Measurements from ENCODE around the gene BRD1. TPM values are rescaled to one million over a fixed set of nuclear protein-coding genes. Genes with fewer than 3 reads are reported as not detected.

BRD1 gene
- total RNA-seq, 1 donor from 2014 or later = 35.1 TPM

DNA sequence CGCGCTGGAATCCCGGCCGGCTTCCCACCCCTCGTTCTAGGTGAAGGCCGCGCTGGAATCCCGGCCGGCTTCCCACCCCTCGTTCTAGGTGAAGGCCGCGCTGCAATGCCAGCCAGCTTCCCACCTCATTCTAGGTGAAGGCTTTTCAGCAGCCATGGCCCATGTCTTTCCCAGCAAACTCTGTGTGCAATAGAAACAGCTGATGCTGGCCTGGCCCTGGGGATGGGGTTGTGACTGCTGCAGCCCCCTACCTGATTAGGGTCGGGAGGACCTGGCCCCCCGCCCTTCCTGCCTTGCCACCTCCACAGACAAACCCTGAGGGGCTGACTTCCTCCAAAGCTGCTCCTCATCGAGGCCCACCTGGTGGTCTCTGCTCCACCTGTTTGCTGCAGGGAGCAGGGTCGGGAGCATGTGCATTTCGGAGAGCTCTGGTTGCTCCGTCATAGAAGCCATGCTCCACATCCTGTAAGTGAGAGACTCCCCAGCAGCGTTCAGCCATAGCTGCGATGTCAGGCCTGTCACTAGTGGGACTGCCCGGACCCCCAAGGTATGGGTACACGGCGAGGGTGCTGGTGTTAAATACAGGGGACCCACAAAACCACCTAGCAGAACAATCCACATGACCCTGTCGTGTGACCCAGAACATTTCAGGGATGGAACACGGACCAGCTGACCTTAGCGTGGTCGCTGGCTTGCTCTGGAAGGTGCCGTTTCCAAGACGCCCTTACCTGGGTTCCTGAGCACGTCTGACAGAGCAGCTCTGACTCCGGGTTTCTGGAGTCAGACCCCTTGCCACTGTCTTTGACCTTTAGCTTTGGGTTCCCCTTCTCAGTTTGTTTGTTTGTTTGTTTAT lies 29.3 kb upstream of the BRD1 start:
- no peak overlapping the region for H3K27ac ChIP-seq
- H3K27me3 ChIP-seq = no peaks in the 10 kb centered on the region
- H3K4me3 ChIP-seq = no peak overlapping the region
- no peak for DNase-seq (ENCODE audit: extremely low spot score in 2 of 2)
- H3K4me1 ChIP-seq = peaks cover 14% of the 10 kb centered on the region
- no peaks in the 10 kb centered on the region for H3K9me3 ChIP-seq
- no peak for TF ChIP-seq POLR2A (IDR thresholded peaks at IDR 0.05)
- TF ChIP-seq POLR2AphosphoS5 (IDR thresholded peaks at IDR 0.05; ENCODE audit: insufficient read depth in 1 of 2, low read depth in 1 of 2) = no peak
- TF ChIP-seq, protein P1, sequence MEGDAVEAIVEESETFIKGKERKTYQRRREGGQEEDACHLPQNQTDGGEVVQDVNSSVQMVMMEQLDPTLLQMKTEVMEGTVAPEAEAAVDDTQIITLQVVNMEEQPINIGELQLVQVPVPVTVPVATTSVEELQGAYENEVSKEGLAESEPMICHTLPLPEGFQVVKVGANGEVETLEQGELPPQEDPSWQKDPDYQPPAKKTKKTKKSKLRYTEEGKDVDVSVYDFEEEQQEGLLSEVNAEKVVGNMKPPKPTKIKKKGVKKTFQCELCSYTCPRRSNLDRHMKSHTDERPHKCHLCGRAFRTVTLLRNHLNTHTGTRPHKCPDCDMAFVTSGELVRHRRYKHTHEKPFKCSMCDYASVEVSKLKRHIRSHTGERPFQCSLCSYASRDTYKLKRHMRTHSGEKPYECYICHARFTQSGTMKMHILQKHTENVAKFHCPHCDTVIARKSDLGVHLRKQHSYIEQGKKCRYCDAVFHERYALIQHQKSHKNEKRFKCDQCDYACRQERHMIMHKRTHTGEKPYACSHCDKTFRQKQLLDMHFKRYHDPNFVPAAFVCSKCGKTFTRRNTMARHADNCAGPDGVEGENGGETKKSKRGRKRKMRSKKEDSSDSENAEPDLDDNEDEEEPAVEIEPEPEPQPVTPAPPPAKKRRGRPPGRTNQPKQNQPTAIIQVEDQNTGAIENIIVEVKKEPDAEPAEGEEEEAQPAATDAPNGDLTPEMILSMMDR (IDR thresholded peaks at IDR 0.05) = no peak
- H3K36me3 ChIP-seq = no peaks in the 10 kb centered on the region
- intact Hi-C loops (cut with DNase I) = no loop called here

DNA sequence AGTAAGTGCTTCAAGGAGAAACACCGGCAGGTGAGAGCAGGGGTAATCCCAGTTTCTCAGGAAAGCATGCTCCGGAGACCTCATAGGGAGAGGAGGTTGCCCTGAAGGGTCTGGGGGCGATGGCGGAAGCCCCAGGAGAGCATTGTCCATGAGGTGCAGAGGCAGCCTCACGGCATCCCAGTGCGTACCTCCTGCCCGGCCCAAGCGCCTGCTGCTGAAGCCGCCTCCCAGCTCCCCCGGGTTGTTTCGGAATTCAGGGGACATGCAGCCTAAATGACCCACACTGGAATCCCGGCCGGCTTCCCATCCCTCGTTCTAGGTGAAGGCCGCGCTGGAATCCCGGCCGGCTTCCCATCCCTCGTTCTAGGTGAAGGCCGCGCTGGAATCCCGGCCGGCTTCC lies 28.7 kb upstream of the BRD1 start:
- no peak overlapping the region for H3K4me3 ChIP-seq
- peaks cover 14% of the 10 kb centered on the region for H3K4me1 ChIP-seq
- TF ChIP-seq, protein P1 (IDR thresholded peaks at IDR 0.05) = no peak
- no peak for TF ChIP-seq POLR2AphosphoS5 (IDR thresholded peaks at IDR 0.05; ENCODE audit: insufficient read depth in 1 of 2, low read depth in 1 of 2)
- no peak for TF ChIP-seq POLR2A (IDR thresholded peaks at IDR 0.05)
- no peaks in the 10 kb centered on the region for H3K27me3 ChIP-seq
- DNase-seq (ENCODE audit: extremely low spot score in 2 of 2) = no peak
- H3K9me3 ChIP-seq = no peaks in the 10 kb centered on the region
- no peaks in the 10 kb centered on the region for H3K36me3 ChIP-seq
- intact Hi-C loops (cut with DNase I) = no loop called here
- H3K27ac ChIP-seq = no peak overlapping the region

DNA sequence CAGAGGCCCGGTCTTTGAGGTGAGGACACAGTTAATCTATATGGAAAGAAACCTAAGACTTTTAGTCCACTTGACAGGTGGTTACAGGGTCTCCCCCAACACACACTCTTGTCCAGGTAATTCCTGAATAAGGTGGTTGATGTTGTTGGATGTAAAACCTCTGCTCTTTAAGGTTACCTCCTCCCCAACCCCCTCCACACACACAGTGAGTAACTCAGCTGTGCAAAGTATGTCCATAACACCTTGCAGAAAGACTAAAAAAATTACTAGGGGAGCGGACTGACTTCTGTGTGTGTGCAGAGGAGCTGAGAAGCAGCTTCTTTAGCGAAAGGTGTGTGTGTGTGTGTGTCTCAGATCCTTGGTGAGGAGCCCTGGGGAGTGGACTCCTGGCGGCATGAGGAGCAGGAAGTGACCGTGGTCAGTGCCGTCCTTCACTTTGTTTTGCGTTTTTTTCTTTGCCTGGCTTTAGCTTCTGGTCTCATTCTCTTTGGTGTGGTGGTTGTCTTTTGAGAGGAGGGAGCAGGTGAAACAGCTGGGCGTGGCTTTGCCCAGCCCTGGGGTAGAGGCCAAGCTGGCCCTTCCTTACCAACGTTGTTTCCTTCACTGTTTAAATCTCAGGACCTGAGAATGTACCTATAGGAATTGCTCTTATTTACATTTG lies 27.7 kb upstream of the BRD1 start:
- no peaks in the 10 kb centered on the region for H3K27me3 ChIP-seq
- no peaks in the 10 kb centered on the region for H3K9me3 ChIP-seq
- no peaks in the 10 kb centered on the region for H3K36me3 ChIP-seq
- H3K27ac ChIP-seq = peak overlapping the region; percentile 55
- peak overlapping the region in 1 of 2 donors; percentile 75 for H3K4me3 ChIP-seq
- TF ChIP-seq POLR2A (IDR thresholded peaks at IDR 0.05) = no peak
- no peak for TF ChIP-seq POLR2AphosphoS5 (IDR thresholded peaks at IDR 0.05; ENCODE audit: insufficient read depth in 1 of 2, low read depth in 1 of 2)
- TF ChIP-seq, protein P1 (IDR thresholded peaks at IDR 0.05) = no peak
- intact Hi-C loops (cut with DNase I) = no loop called here
- H3K4me1 ChIP-seq = peaks cover 14% of the 10 kb centered on the region
- DNase-seq (ENCODE audit: extremely low spot score in 2 of 2) = no peak

- peaks cover 22% of the 10 kb centered on the region for H3K4me1 ChIP-seq
- peak overlapping the region; percentile 55 for H3K27ac ChIP-seq
- intact Hi-C loops (cut with DNase I) = loop anchor here (5.0 kb wide), 1 partner anchor 63 kb away; the partner anchor contains the start of genes ALG12 and CRELD2
- no peaks in the 10 kb centered on the region for H3K36me3 ChIP-seq
- DNase-seq (ENCODE audit: extremely low spot score in 2 of 2) = no peak
- H3K27me3 ChIP-seq = peaks cover under 1% of the 10 kb centered on the region
- peak overlapping the region; percentile 75 to 85 for H3K4me3 ChIP-seq
- TF ChIP-seq, protein P1 (IDR thresholded peaks at IDR 0.05) = no peak
- TF ChIP-seq POLR2A (IDR thresholded peaks at IDR 0.05) (no peak), POLR2AphosphoS5 (IDR thresholded peaks at IDR 0.05; ENCODE audit: insufficient read depth in 1 of 2, low read depth in 1 of 2) (no peak)
- no peaks in the 10 kb centered on the region for H3K9me3 ChIP-seq
Observed at GRCh38 chr22:49853981-49854831, 26.5 kb upstream of the BRD1 start.
